Measurements from ENCODE around the gene ZDHHC14. TPM values are rescaled to one million over a fixed set of nuclear protein-coding genes. Genes with fewer than 3 reads are reported as not detected.

The ZDHHC14 gene
- total RNA-seq, 1 experiment from 2014 or later: 1.7 TPM

- DNase-seq: no peak
- Histone ChIP-seq H2BK15ac (ENCODE audit: low read depth, low read length) (no peak overlapping the region), H3K79me2 (ENCODE audit: insufficient read depth, low read length) (no peaks in the 10 kb centered on the region), H3K9ac (ENCODE audit: extremely low read depth, insufficient read length, low read length) (no peak overlapping the region), H3T11ph (ENCODE audit: low read length) (no peak overlapping the region), H3K14ac (ENCODE audit: insufficient read depth, low read length) (no peak overlapping the region), H2BK120ac (ENCODE audit: low read depth, low read length, poor library complexity, severe bottlenecking) (no peak overlapping the region), H4K20me1 (ENCODE audit: control insufficient read depth, insufficient read depth, insufficient read length) (no peaks in the 10 kb centered on the region), H2AFZ (ENCODE audit: low read length) (no peak overlapping the region), H3K4me1 (ENCODE audit: insufficient read depth, low read length) (no peaks in the 10 kb centered on the region), H2BK12ac (ENCODE audit: insufficient read length, low read depth, low read length) (no peak overlapping the region), H4K91ac (ENCODE audit: insufficient read length, low read depth, low read length) (no peak overlapping the region), H2BK20ac (ENCODE audit: low read depth, low read length, poor library complexity, severe bottlenecking) (no peak overlapping the region), H2BK5ac (ENCODE audit: insufficient read length, low read length) (no peak overlapping the region), H4K8ac (replicated peaks; ENCODE audit: insufficient read length, low read depth, low read length) (no peak overlapping the region), H3K27ac (ENCODE audit: insufficient read length, low read depth, low read length) (no peak overlapping the region), H3K27me3 (ENCODE audit: insufficient read depth, low read length) (no peaks in the 10 kb centered on the region), H2AK5ac (ENCODE audit: insufficient read length, low read length) (no peak overlapping the region), H3K23ac (ENCODE audit: insufficient read length, low read depth, low read length) (no peak overlapping the region), H3K9me3 (ENCODE audit: control insufficient read depth, low read depth, low read length) (no peaks in the 10 kb centered on the region), H3K56ac (ENCODE audit: insufficient read length, low read depth, low read length) (no peak overlapping the region), H3K4me2 (ENCODE audit: insufficient read depth, insufficient read length, low read length) (no peak overlapping the region), H4K5ac (ENCODE audit: insufficient read length, low read depth, low read length) (no peak overlapping the region), H3K4ac (ENCODE audit: low read depth, low read length) (no peak overlapping the region), H3K23me2 (ENCODE audit: insufficient read length, low read depth, low read length, poor library complexity, severe bottlenecking) (no peaks in the 10 kb centered on the region), H3K79me1 (ENCODE audit: insufficient read depth, low read depth, low read length, poor library complexity, severe bottlenecking) (no peaks in the 10 kb centered on the region), H3K18ac (ENCODE audit: insufficient read length, low read depth, low read length) (no peak overlapping the region)
- no CpG with 5 or more reads among the region's 19 CpGs for WGBS (ENCODE audit: extremely low coverage, insufficient read length, low lambda C conversion rate)
- peaks cover 2% of the 10 kb centered on the region for H3K27me3 Mint-ChIP-seq (ENCODE audit: low read depth)
- H3K4me3 Mint-ChIP-seq: no peak overlapping the region
- H3K9me3 Mint-ChIP-seq: peaks cover 0 to 2% of the 10 kb centered on the region in 2 experiments; a peak in 1 of 5 replicates
- H3K27ac Mint-ChIP-seq: no peak overlapping the region; a peak in 2 of 7 replicates
- no peak for TF ChIP-seq CTCF (conservative IDR thresholded peaks at IDR 0.05)
- peaks cover 21 to 29% of the 10 kb centered on the region in 2 experiments for H3K4me1 Mint-ChIP-seq
- H3K36me3 Mint-ChIP-seq (ENCODE audit: insufficient read depth in 1 of 3, low read depth in 3 of 3): peaks cover 0 to 4% (median 2%) of the 10 kb centered on the region in 3 experiments; a peak in 3 of 7 replicates
Measured at GRCh38 chr6:157514659-157515496, 133.9 kb downstream of the ZDHHC14 start.

All from H9 (cell line).